Posterior cingulate gyrus (tissue), 11 donors: ENCODE measurements around the gene TXNRD2.

Experiments used
- DNase-seq, 10 donors: peaks; one replicate each; pipeline versions ENCODE4 v3.0.0 to v3.0.0-alpha.2; 2020 to 2021; ENCODE audit warnings: mixed read lengths in 3 of 10
- intact Hi-C: fragments of 100-400 bp; cut with DNase I; formaldehyde crosslinking; loops from one replicate; pipeline ENCODE4 v1.15.1; 2023

Gene TXNRD2

GRCh38 chr22:19871845-19872778, 69.5 kb downstream of the TXNRD2 start:
- intact Hi-C loops = no loop called here

GRCh38 chr22:19871023-19871844, 70.4 kb downstream of the TXNRD2 start:
- intact Hi-C loops = no loop called here
- peak in 7 of 10 donors; percentile 2 to 80 (median 21) for DNase-seq

More at GRCh38 chr22:19871845-19872778, 69.5 kb downstream of the TXNRD2 start:
- DNase-seq = peak in 7 of 10 donors; percentile 5 to 79 (median 9)

- intact Hi-C loops = no loop called here
- DNase-seq = peak in 8 of 10 donors; percentile 4 to 75 (median 18)
Observed at GRCh38 chr22:19870153-19871022, 71.2 kb downstream of the TXNRD2 start.

- peak in 7 of 10 donors; percentile 6 to 73 (median 16) for DNase-seq
- intact Hi-C loops = no loop called here
Observed at GRCh38 chr22:19869497-19870152, 72.0 kb downstream of the TXNRD2 start.

GRCh38 chr22:19868773-19869471, 72.7 kb downstream of the TXNRD2 start:
- intact Hi-C loops = no loop called here
- peak; percentile 11 to 93 (median 58) for DNase-seq

GRCh38 chr22:19868333-19868732, 73.3 kb downstream of the TXNRD2 start:
- intact Hi-C loops = no loop called here
- DNase-seq = peak in 1 of 10 donors; percentile 19

GRCh38 chr22:19867617-19868016, 74.0 kb downstream of the TXNRD2 start:
- intact Hi-C loops = no loop called here
- peak in 4 of 10 donors; percentile 0 to 74 (median 20) for DNase-seq

- DNase-seq = no peak
- intact Hi-C loops = no loop called here
Observed at GRCh38 chr22:19866665-19867009, 75.0 kb downstream of the TXNRD2 start.

GRCh38 chr22:19865141-19865829, 76.3 kb downstream of the TXNRD2 start:
- intact Hi-C loops = no loop called here
- peak in 1 of 10 donors; percentile 4 for DNase-seq

GRCh38 chr22:19864538-19865106, 77.0 kb downstream of the TXNRD2 start:
- DNase-seq = no peak
- intact Hi-C loops = no loop called here

- no peak for DNase-seq
- intact Hi-C loops = no loop called here
Observed at GRCh38 chr22:19863571-19863970, 78.0 kb downstream of the TXNRD2 start.

- no peak for DNase-seq
- intact Hi-C loops = no loop called here
Observed at GRCh38 chr22:19862619-19863246, 78.9 kb downstream of the TXNRD2 start.

- DNase-seq = no peak
- intact Hi-C loops = no loop called here
Observed at GRCh38 chr22:19859861-19860510, 81.6 kb downstream of the TXNRD2 start.

- intact Hi-C loops = no loop called here
- no peak for DNase-seq
Observed at GRCh38 chr22:19857382-19857781, 84.2 kb downstream of the TXNRD2 start.

GRCh38 chr22:19855504-19856409, 85.9 kb downstream of the TXNRD2 start:
- DNase-seq = peak in 4 of 10 donors; percentile 7 to 86 (median 80)
- intact Hi-C loops = no loop called here
